ENCODE measurements around the gene ELOA. TPM values are rescaled to one million over a fixed set of nuclear protein-coding genes. Genes with fewer than 3 reads are reported as not detected.

Gene ELOA
- total RNA-seq, 3 donors from 2014 or later (not counting 1 experiment from before 2014, with no cell fraction given) = 28.7 to 48.2 (median 36.9) TPM

GRCh38 chr1:23772049-23772853, 29.0 kb downstream of the ELOA start:
- Histone ChIP-seq H3K4me1 (ENCODE audit: control insufficient read depth, insufficient read depth, low read length) (peaks cover 7% of the 10 kb centered on the region), H3K9me3 (ENCODE audit: control insufficient read depth, insufficient read depth, low read length) (no peaks in the 10 kb centered on the region), H3K27ac (ENCODE audit: low read length) (no peak overlapping the region), H3K4me3 (ENCODE audit: low read length) (no peak overlapping the region), H3K36me3 (ENCODE audit: control insufficient read depth, insufficient read depth, low read length) (no peaks in the 10 kb centered on the region), H3K27me3 (ENCODE audit: control insufficient read depth, insufficient read depth, low read length) (no peaks in the 10 kb centered on the region)
- H3K36me3 Mint-ChIP-seq = no peaks in the 10 kb centered on the region
- no peak overlapping the region for H3K4me3 Mint-ChIP-seq
- intact Hi-C loops (cut with micrococcal nuclease) = loop anchor here (1.0 kb wide), 2 partner anchors 96 to 144 kb away; partner anchors contain the start of gene FUCA1
- no peak overlapping the region for H3K27ac Mint-ChIP-seq
- TF ChIP-seq CTCF (IDR thresholded peaks at IDR 0.05) = peak; percentile 85
- H3K4me1 Mint-ChIP-seq = peaks cover 0 to 3% of the 10 kb centered on the region in 2 donors
- H3K9me3 Mint-ChIP-seq = no peaks in the 10 kb centered on the region
- H3K27me3 Mint-ChIP-seq (ENCODE audit: low read depth in 2 of 2) = no peaks in the 10 kb centered on the region
- 20% methylated on average over 12 of the region's 14 CpGs for WGBS (ENCODE audit: insufficient coverage)
- DNase-seq = peak; percentile 79 to 90
- ATAC-seq = peak; percentile 92 to 100 (median 99)

DNA sequence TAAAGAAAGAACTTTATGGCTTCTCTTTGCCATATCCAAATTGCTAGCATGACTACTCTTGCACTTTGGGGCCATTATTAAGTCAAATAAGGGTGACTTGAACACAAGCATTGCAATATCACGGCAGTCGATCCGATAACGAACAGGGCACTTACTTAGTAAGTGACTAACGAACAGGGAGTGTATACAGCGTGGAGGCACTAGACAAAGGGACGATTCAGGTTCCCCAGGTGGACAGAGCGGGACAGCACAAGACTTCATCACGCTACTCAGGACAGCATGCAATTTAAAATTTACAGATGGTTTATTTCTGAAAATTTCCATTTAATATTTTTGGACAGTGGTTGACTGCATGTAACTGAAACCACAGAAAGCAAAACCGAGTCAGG, 29.6 kb downstream of the ELOA start:
- Mint-ChIP-seq H3K27ac (no peak overlapping the region), H3K4me3 (no peak overlapping the region), H3K36me3 (no peaks in the 10 kb centered on the region)

DNA sequence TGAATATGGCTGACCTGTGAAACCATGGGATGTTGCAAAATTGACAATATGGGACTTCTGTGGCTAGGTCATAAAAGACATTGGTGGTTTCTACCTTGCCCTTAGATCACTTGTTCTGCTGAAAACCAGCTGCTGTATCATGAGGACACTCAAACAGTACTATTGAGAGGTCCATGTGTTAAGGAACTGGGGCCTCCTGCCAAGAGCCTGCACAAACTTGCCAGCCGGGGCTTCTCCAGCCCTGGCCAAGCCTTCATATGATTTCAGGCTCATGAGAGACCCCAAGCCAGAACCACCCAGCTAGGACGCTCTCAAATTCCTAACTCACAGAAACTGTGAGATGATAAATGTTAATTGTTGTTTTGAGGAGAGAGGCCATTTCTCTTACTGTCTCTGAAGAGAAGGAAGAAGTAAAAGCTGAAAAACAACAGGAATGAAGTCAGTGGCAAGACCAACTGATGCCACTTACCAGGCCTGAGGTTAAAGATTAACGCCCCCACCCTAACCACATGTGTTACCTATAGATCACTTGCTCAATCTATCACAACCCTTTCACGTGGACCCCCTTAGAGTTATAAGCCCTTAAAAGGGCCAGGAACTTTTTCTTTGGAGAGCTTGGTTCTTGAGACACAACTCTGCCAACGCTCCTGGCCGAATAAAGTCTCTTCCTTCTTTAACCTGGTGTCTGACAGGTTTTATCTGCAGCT, 31.1 kb downstream of the ELOA start:
- Histone ChIP-seq H3K4me1 (ENCODE audit: control insufficient read depth, insufficient read depth, low read length) (peaks cover 21% of the 10 kb centered on the region), H3K36me3 (ENCODE audit: control insufficient read depth, insufficient read depth, low read length) (no peaks in the 10 kb centered on the region), H3K27ac (ENCODE audit: low read length) (no peak overlapping the region), H3K9me3 (ENCODE audit: control insufficient read depth, insufficient read depth, low read length) (no peaks in the 10 kb centered on the region), H3K4me3 (ENCODE audit: low read length) (no peak overlapping the region), H3K27me3 (ENCODE audit: control insufficient read depth, insufficient read depth, low read length) (no peaks in the 10 kb centered on the region)
- Mint-ChIP-seq H3K4me1 (peaks cover 2 to 13% of the 10 kb centered on the region in 2 donors), H3K36me3 (no peaks in the 10 kb centered on the region), H3K4me3 (no peak overlapping the region), H3K9me3 (no peaks in the 10 kb centered on the region), H3K27me3 (ENCODE audit: low read depth in 2 of 2) (no peaks in the 10 kb centered on the region), H3K27ac (no peak overlapping the region)
- no peak for TF ChIP-seq CTCF (IDR thresholded peaks at IDR 0.05)
- intact Hi-C loops (cut with micrococcal nuclease) = no loop called here
- no peak for DNase-seq
- 80% methylated on average over 5 of the region's 6 CpGs for WGBS (ENCODE audit: insufficient coverage)
- no peak for ATAC-seq

More for the DNA sequence above, 29.6 kb downstream of the ELOA start:
- Mint-ChIP-seq H3K9me3 (no peaks in the 10 kb centered on the region), H3K27me3 (ENCODE audit: low read depth in 2 of 2) (no peaks in the 10 kb centered on the region), H3K4me1 (peaks cover 0 to 4% of the 10 kb centered on the region in 2 donors)
- peaks cover 13% of the 10 kb centered on the region for H3K4me1 ChIP-seq (ENCODE audit: control insufficient read depth, insufficient read depth, low read length)
- intact Hi-C loops (cut with micrococcal nuclease) = loop anchor here (1.0 kb wide), 2 partner anchors 95 to 143 kb away; partner anchors contain the start of gene FUCA1
- no peaks in the 10 kb centered on the region for H3K27me3 ChIP-seq (ENCODE audit: control insufficient read depth, insufficient read depth, low read length)
- ATAC-seq (no peak), DNase-seq (no peak)
- no peak overlapping the region for H3K27ac ChIP-seq (ENCODE audit: low read length)
- no peaks in the 10 kb centered on the region for H3K9me3 ChIP-seq (ENCODE audit: control insufficient read depth, insufficient read depth, low read length)
- H3K36me3 ChIP-seq (ENCODE audit: control insufficient read depth, insufficient read depth, low read length) = no peaks in the 10 kb centered on the region
- no peak for TF ChIP-seq CTCF (IDR thresholded peaks at IDR 0.05)
- H3K4me3 ChIP-seq (ENCODE audit: low read length) = no peak overlapping the region
- WGBS (ENCODE audit: insufficient coverage) = 95% methylated on average over 10 of the region's 10 CpGs

Data from natural killer cell (primary cell).